Measurements from ENCODE around the gene ADAMTS19. TPM values are rescaled to one million over a fixed set of nuclear protein-coding genes. Genes with fewer than 3 reads are reported as not detected.

The ADAMTS19 gene
- total and polyA plus RNA-seq, 9 of the 15 experiments (the other 6 are each of a cell fraction or from before 2014, with no cell fraction given): not detected

DNA sequence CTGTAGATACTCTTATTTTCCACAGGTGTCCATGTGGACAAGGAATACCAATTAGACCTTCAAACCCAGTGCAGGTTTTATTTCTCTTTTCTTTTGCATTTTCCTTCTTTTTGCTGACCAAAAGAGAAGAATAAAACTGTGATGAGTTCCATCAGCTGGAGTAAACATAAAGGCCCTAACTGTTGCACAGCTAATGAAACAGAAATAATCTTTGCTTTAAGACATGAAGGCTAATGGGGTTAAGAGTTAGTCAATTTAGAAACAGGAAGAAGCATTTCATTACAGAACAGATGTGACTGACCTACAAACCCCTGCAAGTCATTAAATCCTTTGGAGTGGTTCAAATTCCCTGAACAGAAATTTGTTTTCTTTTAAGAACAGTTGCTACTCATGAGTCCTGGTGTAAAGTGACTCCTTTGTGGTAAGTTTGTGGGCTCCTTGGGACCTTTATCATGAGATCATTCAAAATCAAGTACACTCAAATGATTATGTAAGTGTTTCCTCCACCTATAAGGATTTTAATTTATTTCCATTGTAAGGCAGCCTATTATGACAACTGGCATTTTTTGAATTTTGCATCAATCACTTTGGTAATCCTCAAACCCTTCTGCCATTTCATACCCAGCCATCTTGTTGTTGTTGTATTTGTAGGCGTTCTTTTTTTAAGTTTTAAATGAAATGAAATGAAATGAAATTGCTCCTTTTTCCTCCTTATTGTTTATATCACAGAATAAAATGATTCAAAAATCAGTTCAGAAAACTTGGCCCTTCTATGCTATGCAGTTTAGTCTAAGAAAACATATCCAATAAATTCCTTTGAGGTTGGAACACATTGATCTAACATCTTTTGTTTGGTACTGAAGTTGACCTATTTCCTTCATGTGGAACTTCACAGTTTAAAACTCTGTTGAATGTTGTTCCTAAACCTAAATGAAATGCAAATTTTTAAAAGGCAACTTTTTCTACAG is 289.1 kb downstream of the ADAMTS19 start:
- no peaks in the 10 kb centered on the region for H3K4me1 ChIP-seq (replicated peaks in 1 of 2; ENCODE audit: control insufficient read depth in 2 of 2, insufficient read depth in 2 of 2, low read length in 2 of 2)
- no TSS peak for BruUV-seq (replicated peaks)
- DNase-seq (ENCODE audit: extremely low read depth in 1 of 4, low spot score in 3 of 4): no peak
- TF ChIP-seq TAF9B (IDR thresholded peaks at IDR 0.05; ENCODE audit: partially characterized antibody): no peak
- TF ChIP-seq SUPT5H (IDR thresholded peaks at IDR 0.05): no peak
- no peak for TF ChIP-seq ZNF699 (CRISPR knock-in tag; IDR thresholded peaks at IDR 0.05; ENCODE audit: insufficient replicate concordance)
- TF ChIP-seq BRF2 (IDR thresholded peaks at IDR 0.05; ENCODE audit: borderline replicate concordance, insufficient read depth, insufficient read length): no peak
- no peak for TF ChIP-seq RFX7 (CRISPR knock-in tag; IDR thresholded peaks at IDR 0.05)
- no peak for TF ChIP-seq KDM5B (IDR thresholded peaks at IDR 0.05; ENCODE audit: insufficient replicate concordance, low read depth, low read length)
- TF ChIP-seq NUFIP1 (IDR thresholded peaks at IDR 0.05; ENCODE audit: partially characterized antibody): no peak
- no peak for TF ChIP-seq MTF1 (CRISPR knock-in tag; IDR thresholded peaks at IDR 0.05; ENCODE audit: borderline replicate concordance)
- no peak for TF ChIP-seq IFI16 (CRISPR knock-in tag; IDR thresholded peaks at IDR 0.05)
- TF ChIP-seq ZNF431 (CRISPR knock-in tag; IDR thresholded peaks at IDR 0.05): no peak
- TF ChIP-seq ZNF695 (CRISPR knock-in tag; IDR thresholded peaks at IDR 0.05): no peak
- TF ChIP-seq ESRRB (CRISPR knock-in tag; IDR thresholded peaks at IDR 0.05; ENCODE audit: borderline replicate concordance): no peak
- TF ChIP-seq ILK (tag; IDR thresholded peaks at IDR 0.05; ENCODE audit: borderline replicate concordance, low read depth): no peak
- TF ChIP-seq, protein P1, sequence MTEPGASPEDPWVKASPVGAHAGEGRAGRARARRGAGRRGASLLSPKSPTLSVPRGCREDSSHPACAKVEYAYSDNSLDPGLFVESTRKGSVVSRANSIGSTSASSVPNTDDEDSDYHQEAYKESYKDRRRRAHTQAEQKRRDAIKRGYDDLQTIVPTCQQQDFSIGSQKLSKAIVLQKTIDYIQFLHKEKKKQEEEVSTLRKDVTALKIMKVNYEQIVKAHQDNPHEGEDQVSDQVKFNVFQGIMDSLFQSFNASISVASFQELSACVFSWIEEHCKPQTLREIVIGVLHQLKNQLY (CRISPR knock-in tag; conservative IDR thresholded peaks at IDR 0.05): no peak
- TF ChIP-seq, protein P2, sequence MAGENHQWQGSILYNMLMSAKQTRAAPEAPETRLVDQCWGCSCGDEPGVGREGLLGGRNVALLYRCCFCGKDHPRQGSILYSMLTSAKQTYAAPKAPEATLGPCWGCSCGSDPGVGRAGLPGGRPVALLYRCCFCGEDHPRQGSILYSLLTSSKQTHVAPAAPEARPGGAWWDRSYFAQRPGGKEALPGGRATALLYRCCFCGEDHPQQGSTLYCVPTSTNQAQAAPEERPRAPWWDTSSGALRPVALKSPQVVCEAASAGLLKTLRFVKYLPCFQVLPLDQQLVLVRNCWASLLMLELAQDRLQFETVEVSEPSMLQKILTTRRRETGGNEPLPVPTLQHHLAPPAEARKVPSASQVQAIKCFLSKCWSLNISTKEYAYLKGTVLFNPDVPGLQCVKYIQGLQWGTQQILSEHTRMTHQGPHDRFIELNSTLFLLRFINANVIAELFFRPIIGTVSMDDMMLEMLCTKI (IDR thresholded peaks at IDR 0.05; ENCODE audit: partially characterized antibody): no peak
- no peak for TF ChIP-seq LCOR (CRISPR knock-in tag; IDR thresholded peaks at IDR 0.05)
- no peak for TF ChIP-seq GABPB2 (CRISPR knock-in tag; conservative IDR thresholded peaks at IDR 0.05)
- TF ChIP-seq TAF15 (IDR thresholded peaks at IDR 0.05; ENCODE audit: low read depth, low read length): no peak
- CTCF ChIA-PET (ENCODE audit: low intra/inter-chr PET ratio): no interaction called here
- H3K4me3 ChIP-seq: no peak overlapping the region
- no peaks in the 10 kb centered on the region for H3K9me3 ChIP-seq (replicated peaks; ENCODE audit: control insufficient read depth, insufficient read depth, low read depth, low read length)
- FAIRE-seq: no peak
- H3K79me2 ChIP-seq (ENCODE audit: control insufficient read depth, insufficient read depth, low read length): no peaks in the 10 kb centered on the region
- in situ Hi-C loops (cut with MboI) (no loop called here), intact Hi-C loops (cut with micrococcal nuclease) (no loop called here)
- ATAC-seq: no peak
- no peaks in the 10 kb centered on the region for H4K20me1 ChIP-seq (replicated peaks; ENCODE audit: control insufficient read depth, insufficient read depth, low read length)
- H3K4me2 ChIP-seq (ENCODE audit: insufficient read depth, low read length): no peak overlapping the region
- H3K27me3 ChIP-seq (ENCODE audit: control insufficient read depth in 2 of 2, insufficient read depth in 2 of 2, low read length in 2 of 2): no peaks in the 10 kb centered on the region
- no peak overlapping the region for H2AFZ ChIP-seq (ENCODE audit: low read depth, low read length)
- WGBS (ENCODE audit: insufficient coverage, low coverage, missing lambda C conversion rate): 0% methylated on average over 1 of the region's 1 CpG
- POLR2A ChIA-PET: interaction anchor here (0.6 kb wide), 1 partner anchor 175 kb away, joined by 3 read pairs; no protein-coding TSS in a partner anchor
- no peaks in the 10 kb centered on the region for H3K36me3 ChIP-seq (ENCODE audit: control insufficient read depth, insufficient read depth, low read length)
- no peaks in the 10 kb centered on the region for H3K9me1 ChIP-seq (ENCODE audit: control insufficient read depth, insufficient read depth, low read length)
- H3K9ac ChIP-seq (ENCODE audit: insufficient read depth in 1 of 2, low read depth in 2 of 2, low read length in 2 of 2): no peak overlapping the region
- no peak overlapping the region for H3K27ac ChIP-seq (ENCODE audit: extremely low read depth, low read depth, low read length)

Measured in K562 (cell line).